ENCODE measurements around the gene ELMO1. TPM values are rescaled to one million over a fixed set of nuclear protein-coding genes. Genes with fewer than 3 reads are reported as not detected.

Gene ELMO1
- total RNA-seq, 1 donor: under 0.01 TPM

DNA sequence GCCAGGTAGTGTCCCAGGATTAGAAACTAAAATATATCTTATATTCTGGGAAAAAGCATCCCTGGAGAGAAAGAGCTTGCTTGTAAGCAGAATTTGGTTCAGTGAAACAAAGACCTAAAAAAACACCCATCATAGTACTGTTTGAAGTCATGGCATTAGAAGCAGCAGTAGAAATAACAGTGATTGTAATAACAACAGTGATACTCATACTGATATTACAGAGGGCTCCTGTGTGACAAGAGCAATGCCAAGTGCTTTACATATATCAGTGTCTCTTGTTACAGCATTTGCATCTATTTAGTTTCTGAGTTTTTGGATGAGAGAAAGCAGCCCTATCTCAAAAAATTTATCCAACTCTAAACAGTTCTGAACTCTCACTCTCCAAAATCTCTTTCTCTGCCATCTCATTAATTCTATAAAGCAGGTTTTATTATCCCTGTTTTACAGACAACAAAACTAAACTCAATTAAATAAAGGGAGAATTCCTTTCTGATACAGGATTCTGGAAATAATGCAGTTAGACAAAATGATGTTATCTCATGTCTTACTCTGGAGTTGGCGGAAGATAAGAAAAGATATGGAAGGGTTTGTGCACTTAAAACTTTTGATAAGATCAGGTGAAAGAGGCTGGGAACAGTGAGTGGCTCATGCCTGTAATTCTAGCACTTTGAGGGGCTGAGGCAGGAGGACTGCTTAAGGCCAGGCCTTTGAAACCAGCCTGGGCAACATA, 577.9 kb downstream of the ELMO1 start:
- H3K4me3 ChIP-seq (ENCODE audit: low read depth, low read length): no peak overlapping the region
- no peak for TF ChIP-seq CTCF (IDR thresholded peaks at IDR 0.05; ENCODE audit: insufficient read depth, low read depth, low read length)
- DNase-seq (ENCODE audit: low read depth): no peak

DNA sequence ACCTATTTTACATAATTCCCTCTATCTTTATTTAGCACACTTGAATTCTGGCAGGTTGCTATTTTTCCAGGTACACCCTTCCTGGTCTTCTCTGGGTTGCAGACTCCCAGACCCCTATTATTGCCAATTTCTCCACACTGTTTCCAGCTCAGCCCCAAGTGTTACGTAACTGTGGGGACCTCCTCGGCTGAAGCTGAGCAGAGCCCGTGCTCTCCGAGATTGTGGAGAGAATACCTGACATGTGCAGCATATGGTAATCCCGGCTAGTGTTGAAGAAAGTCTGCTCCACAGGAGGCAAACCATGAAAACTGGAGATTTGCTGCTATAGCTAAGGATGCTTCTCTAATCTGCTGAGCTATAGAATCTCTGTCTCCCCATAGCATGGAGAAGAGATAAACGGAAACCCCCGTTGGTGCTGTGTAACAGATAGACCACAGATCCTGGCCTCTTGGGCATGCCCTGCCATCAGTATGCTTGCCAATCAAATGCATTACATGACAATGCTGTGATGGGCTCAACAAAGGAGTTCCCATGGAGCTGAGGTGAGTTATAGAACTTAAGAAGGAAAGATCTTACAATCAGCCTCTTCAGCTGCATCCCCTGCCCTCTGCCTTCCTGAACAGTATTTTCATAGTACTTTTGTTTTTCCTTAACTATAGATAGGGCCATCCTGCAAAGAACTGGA, 579.8 kb downstream of the ELMO1 start:
- no peak overlapping the region for H3K4me3 ChIP-seq (ENCODE audit: low read depth, low read length)
- no peak for TF ChIP-seq CTCF (IDR thresholded peaks at IDR 0.05; ENCODE audit: insufficient read depth, low read depth, low read length)
- no peak for DNase-seq (ENCODE audit: low read depth)

- no peak overlapping the region for H3K4me3 ChIP-seq (ENCODE audit: low read depth, low read length)
- no peak for TF ChIP-seq CTCF (IDR thresholded peaks at IDR 0.05; ENCODE audit: insufficient read depth, low read depth, low read length)
- DNase-seq (ENCODE audit: low read depth): no peak
Measured at GRCh38 chr7:36865019-36865418, 583.6 kb downstream of the ELMO1 start.

DNA sequence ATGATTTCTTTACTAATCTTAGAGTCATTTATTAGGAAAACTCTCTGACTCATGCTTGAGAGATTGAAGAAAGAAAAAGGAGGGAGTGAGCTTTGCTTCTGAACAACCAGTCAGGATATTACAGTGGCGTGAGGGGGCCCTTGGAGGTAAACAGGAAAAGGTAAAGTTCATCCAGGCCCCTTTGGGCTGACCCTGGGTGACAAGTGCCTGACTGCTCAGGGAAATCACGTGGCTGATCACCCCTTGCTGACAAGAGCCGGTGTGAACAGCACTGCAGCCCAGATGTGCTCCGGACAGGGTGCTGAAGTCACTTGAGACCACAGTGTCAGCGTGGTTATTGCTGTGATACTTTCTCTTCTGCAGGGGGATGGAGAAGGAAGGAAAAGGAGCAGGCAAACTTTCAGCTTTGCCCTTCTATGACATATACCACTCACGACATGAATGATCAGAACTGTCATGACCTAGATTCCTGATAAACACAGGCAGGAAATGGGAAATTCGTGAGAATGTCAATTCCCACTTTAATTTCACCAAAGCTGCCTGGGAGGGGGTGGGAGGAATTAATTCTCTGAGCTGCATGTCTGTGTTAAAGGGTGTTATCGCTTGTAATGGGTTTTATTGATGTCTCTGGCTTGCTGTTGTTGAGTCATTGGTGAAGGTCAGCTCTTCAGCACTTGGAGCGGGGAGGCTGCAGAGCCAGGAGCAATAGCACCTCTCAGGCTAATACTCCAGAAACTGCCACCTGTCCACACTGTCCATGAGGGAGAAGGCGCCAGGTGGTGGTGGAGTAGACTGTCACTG, 584.6 kb downstream of the ELMO1 start:
- no peak for TF ChIP-seq CTCF (IDR thresholded peaks at IDR 0.05; ENCODE audit: insufficient read depth, low read depth, low read length)
- no peak overlapping the region for H3K4me3 ChIP-seq (ENCODE audit: low read depth, low read length)
- no peak for DNase-seq (ENCODE audit: low read depth)

DNA sequence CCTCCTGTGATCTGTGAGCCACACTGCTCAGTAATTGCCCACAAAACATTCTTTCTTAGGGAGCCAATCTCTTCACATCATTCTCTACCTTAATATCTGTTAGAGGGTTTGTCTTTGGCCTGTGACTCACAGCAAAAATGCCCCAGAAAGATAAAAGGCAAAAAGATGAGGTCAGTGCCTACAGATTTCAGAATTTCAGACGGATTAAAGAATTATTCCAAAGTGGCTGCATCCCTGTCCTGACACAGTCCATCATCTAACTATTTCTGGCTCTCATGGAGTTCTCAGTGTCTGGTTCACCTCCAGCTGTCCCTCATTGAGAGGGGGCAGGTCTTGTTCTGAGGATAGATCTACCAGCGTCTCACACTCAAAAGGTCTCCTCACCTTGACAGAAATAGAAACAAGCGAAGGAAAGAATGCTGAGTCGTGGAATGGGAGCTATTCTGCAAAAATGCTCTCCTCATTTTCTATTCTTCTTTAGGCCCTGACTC, 585.8 kb downstream of the ELMO1 start:
- H3K4me3 ChIP-seq (ENCODE audit: low read depth, low read length): no peak overlapping the region
- no peak for DNase-seq (ENCODE audit: low read depth)
- TF ChIP-seq CTCF (IDR thresholded peaks at IDR 0.05; ENCODE audit: insufficient read depth, low read depth, low read length): no peak

DNA sequence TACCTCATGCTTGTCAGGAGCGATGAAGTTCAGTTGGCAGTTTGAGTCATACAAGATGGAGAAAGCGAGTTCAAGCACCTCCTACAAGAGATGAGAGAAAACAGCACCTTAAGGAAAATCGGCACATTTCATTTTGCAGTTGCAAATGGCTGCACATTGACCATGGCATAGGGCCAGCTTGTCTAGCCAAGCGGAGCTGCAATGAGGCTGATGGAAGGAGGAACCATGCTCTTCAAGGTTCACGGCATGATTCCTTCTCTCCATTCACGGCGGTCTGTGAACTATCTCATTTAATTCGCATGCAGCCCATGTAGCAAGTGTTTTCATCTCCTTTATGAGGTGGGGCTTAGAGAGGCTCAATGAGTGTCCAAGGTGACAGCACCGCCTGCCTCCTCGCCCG, 587.0 kb downstream of the ELMO1 start:
- TF ChIP-seq CTCF (IDR thresholded peaks at IDR 0.05; ENCODE audit: insufficient read depth, low read depth, low read length): no peak
- H3K4me3 ChIP-seq (ENCODE audit: low read depth, low read length): no peak overlapping the region
- no peak for DNase-seq (ENCODE audit: low read depth)

Data from fibroblast of villous mesenchyme (primary cell).